ENCODE measurements around the gene ARSG. TPM values are rescaled to one million over a fixed set of nuclear protein-coding genes. Genes with fewer than 3 reads are reported as not detected.

The ARSG gene
- total and polyA plus RNA-seq, 2 donors (not counting 1 experiment from before 2014, with no cell fraction given), result 5.5 to 18.4 TPM

GRCh38 chr17:68398691-68399637 is 107.7 kb downstream of the ARSG start:
- H3K4me3 ChIP-seq (ENCODE audit: control extremely low read depth in 1 of 5, extremely low read depth in 1 of 5, insufficient read depth in 1 of 5, low read depth in 2 of 5, low read length in 4 of 5), result no peak overlapping the region
- POLR2A ChIA-PET, result interaction anchor here (0.6 to 1.3 kb wide), 2 partner anchors 108 to 185 kb away, joined by 3 to 5 read pairs; partner anchors contain the start of genes ARSG and SLC16A6
- peak overlapping the region; percentile 35 for H3K27ac Mint-ChIP-seq
- CTCF ChIA-PET, result interaction anchor here (0.6 to 8.7 kb wide), 44 partner anchors 10 to 379 kb away, joined by 3 to 126 read pairs (median 4); partner anchors contain the start of genes AMZ2, ARSG, PRKAR1A and SLC16A6
- H3K9me3 Mint-ChIP-seq (ENCODE audit: insufficient read depth), result no peaks in the 10 kb centered on the region
- peak overlapping the region; percentile 12 for H3K4me3 Mint-ChIP-seq
- WGBS (ENCODE audit: insufficient coverage), result 15% methylated on average over 6 of the region's 11 CpGs
- no peaks in the 10 kb centered on the region for H3K79me2 ChIP-seq (ENCODE audit: control insufficient read depth, insufficient read depth, low read length)
- H3K27ac ChIP-seq (ENCODE audit: low read length in 2 of 2), result no peak overlapping the region
- no peak overlapping the region for H3K9ac ChIP-seq (ENCODE audit: low read length)
- peaks cover 0 to 6% of the 10 kb centered on the region in 2 donors for H3K4me1 ChIP-seq (ENCODE audit: control insufficient read depth in 2 of 2, insufficient read depth in 2 of 2, low read length in 2 of 2)
- H3K9me3 ChIP-seq (ENCODE audit: control extremely low read depth in 1 of 3, control insufficient read depth in 2 of 3, insufficient read depth in 1 of 3, low read length in 2 of 3), result peaks cover 0 to 16% (median 7%) of the 10 kb centered on the region in 3 donors
- intact Hi-C loops (cut with micrococcal nuclease), result loop anchor here (1.0 to 5.0 kb wide), 4 partner anchors 37 to 227 kb away; no protein-coding TSS in a partner anchor
- no peak overlapping the region for H3K4me2 ChIP-seq (replicated peaks; ENCODE audit: low read depth, low read length, poor library complexity, severe bottlenecking)
- H3K27me3 Mint-ChIP-seq, result peaks cover 3% of the 10 kb centered on the region
- H3K27me3 ChIP-seq (replicated peaks in 1 of 4; ENCODE audit: control extremely low read depth in 1 of 4, control insufficient read depth in 3 of 4, insufficient read depth in 4 of 4, low read length in 3 of 4), result no peaks in the 10 kb centered on the region
- no peaks in the 10 kb centered on the region for H4K20me1 ChIP-seq (ENCODE audit: control insufficient read depth, insufficient read depth, low read length, poor library complexity, severe bottlenecking)
- TF ChIP-seq, protein P1, sequence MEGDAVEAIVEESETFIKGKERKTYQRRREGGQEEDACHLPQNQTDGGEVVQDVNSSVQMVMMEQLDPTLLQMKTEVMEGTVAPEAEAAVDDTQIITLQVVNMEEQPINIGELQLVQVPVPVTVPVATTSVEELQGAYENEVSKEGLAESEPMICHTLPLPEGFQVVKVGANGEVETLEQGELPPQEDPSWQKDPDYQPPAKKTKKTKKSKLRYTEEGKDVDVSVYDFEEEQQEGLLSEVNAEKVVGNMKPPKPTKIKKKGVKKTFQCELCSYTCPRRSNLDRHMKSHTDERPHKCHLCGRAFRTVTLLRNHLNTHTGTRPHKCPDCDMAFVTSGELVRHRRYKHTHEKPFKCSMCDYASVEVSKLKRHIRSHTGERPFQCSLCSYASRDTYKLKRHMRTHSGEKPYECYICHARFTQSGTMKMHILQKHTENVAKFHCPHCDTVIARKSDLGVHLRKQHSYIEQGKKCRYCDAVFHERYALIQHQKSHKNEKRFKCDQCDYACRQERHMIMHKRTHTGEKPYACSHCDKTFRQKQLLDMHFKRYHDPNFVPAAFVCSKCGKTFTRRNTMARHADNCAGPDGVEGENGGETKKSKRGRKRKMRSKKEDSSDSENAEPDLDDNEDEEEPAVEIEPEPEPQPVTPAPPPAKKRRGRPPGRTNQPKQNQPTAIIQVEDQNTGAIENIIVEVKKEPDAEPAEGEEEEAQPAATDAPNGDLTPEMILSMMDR (IDR thresholded peaks at IDR 0.05), result peak; percentile 40
- TF ChIP-seq EZH2 (IDR thresholded peaks at IDR 0.05; ENCODE audit: borderline replicate concordance, insufficient read depth, low read depth, low read length, poor library complexity, severe bottlenecking), result no peak
- H2AFZ ChIP-seq (ENCODE audit: insufficient read depth, low read depth, low read length, poor library complexity, severe bottlenecking), result no peak overlapping the region
- DNase-seq (peak; percentile 55), ATAC-seq (ENCODE audit: low read depth) (peak; percentile 76)
- H3K4me1 Mint-ChIP-seq, result peaks cover 8% of the 10 kb centered on the region
- no peaks in the 10 kb centered on the region for H3K36me3 ChIP-seq (replicated peaks in 1 of 2; ENCODE audit: control extremely low read depth in 1 of 2, control insufficient read depth in 1 of 2, extremely low read depth in 1 of 2, insufficient read depth in 2 of 2, low read length in 1 of 2)

Data from B cell (primary cell).